Astrocyte (in vitro differentiated cells and primary cell): Measurements from ENCODE around the gene EGLN1. TPM values are rescaled to one million over a fixed set of nuclear protein-coding genes. Genes with fewer than 3 reads are reported as not detected.

Experiments used
- DNase-seq: peaks from one replicate; pipeline ENCODE4 v3.0.0-alpha.2; 2010; ENCODE audit warnings: low read depth
- FAIRE-seq: peaks from 2 replicates; lab custom pipeline; 2011; peaks lifted over from hg19 to GRCh38; lab: Jason Lieb, UNC
- H2AFZ ChIP-seq: 2 replicates; pipeline ENCODE4 v1.6.0; 2012; ENCODE audit warnings: low read depth, low read length, inconsistent platforms
- H3K27ac ChIP-seq: 2 replicates; pipeline ENCODE4 v1.5.1; 2011; ENCODE audit warnings: low read depth, low read length, inconsistent platforms
- H3K27me3 ChIP-seq: 2 replicates; pipeline ENCODE4 v1.6.0; 2011; ENCODE audit warnings: low read length, inconsistent platforms; ENCODE audit not compliant: insufficient read depth
- H3K36me3 ChIP-seq: 2 replicates; pipeline ENCODE4 v1.5.1; 2011; ENCODE audit warnings: low read length, inconsistent platforms; ENCODE audit not compliant: insufficient read depth
- H3K4me1 ChIP-seq: 2 replicates; pipeline ENCODE4 v1.5.1; 2011; ENCODE audit warnings: low read length, inconsistent platforms; ENCODE audit not compliant: insufficient read depth
- H3K4me2 ChIP-seq: 2 replicates; pipeline ENCODE4 v1.6.0; 2012; ENCODE audit warnings: low read length, inconsistent platforms
- H3K4me3 ChIP-seq: 2 replicates; pipeline ENCODE4 v1.5.1; 2011; ENCODE audit warnings: low read depth, mild to moderate bottlenecking, low read length, inconsistent platforms; ENCODE audit not compliant: insufficient read depth
- H3K79me2 ChIP-seq: 2 replicates; pipeline ENCODE4 v1.6.0; 2012; ENCODE audit warnings: mild to moderate bottlenecking, low read length, inconsistent platforms; ENCODE audit not compliant: insufficient read depth
- H3K9ac ChIP-seq: 2 replicates; pipeline ENCODE4 v1.6.0; 2012; ENCODE audit warnings: mild to moderate bottlenecking, low read length, inconsistent platforms
- H3K9me3 ChIP-seq: 2 replicates; pipeline ENCODE4 v1.5.1; 2012; ENCODE audit warnings: low read depth, mild to moderate bottlenecking, low read length, inconsistent platforms; ENCODE audit not compliant: insufficient read depth
- H4K20me1 ChIP-seq: 2 replicates; pipeline ENCODE4 v1.6.0; 2012; ENCODE audit warnings: low read length, inconsistent platforms; ENCODE audit not compliant: insufficient read depth
- H3K27ac Mint-ChIP-seq: one replicate; pipeline ENCODE4 v1.8.0; 2021; ENCODE audit warnings: mild to moderate bottlenecking, mixed read lengths; ENCODE audit not compliant: unreplicated experiment
- H3K27me3 Mint-ChIP-seq: one replicate; pipeline ENCODE4 v1.8.0; 2021; ENCODE audit warnings: low read depth, mixed read lengths; ENCODE audit not compliant: unreplicated experiment
- H3K36me3 Mint-ChIP-seq: one replicate; pipeline ENCODE4 v1.8.0; 2021; ENCODE audit warnings: low read depth, mixed read lengths; ENCODE audit not compliant: unreplicated experiment
- H3K4me1 Mint-ChIP-seq: one replicate; pipeline ENCODE4 v1.8.0; 2021; ENCODE audit warnings: low read depth, mixed read lengths; ENCODE audit not compliant: unreplicated experiment
- H3K4me3 Mint-ChIP-seq: one replicate; pipeline ENCODE4 v1.8.0; 2021; ENCODE audit warnings: mild to moderate bottlenecking, moderate library complexity, mixed read lengths; ENCODE audit not compliant: unreplicated experiment
- H3K9me3 Mint-ChIP-seq: one replicate; pipeline ENCODE4 v1.8.0; 2021; ENCODE audit warnings: mild to moderate bottlenecking, mixed read lengths; ENCODE audit not compliant: unreplicated experiment
- EZH2 ChIP-seq: IDR thresholded peaks from 2 replicates; pipeline ENCODE4 v1.6.1; 2012; ENCODE audit warnings: mild to moderate bottlenecking, low read length, inconsistent platforms; ENCODE audit not compliant: insufficient read depth
- total RNA-seq: library from RNA; stranded (reverse); gene quantifications from 2 replicates; pipeline ENCODE4 v1.2.1, GENCODE V29; 2021
- TF ChIP-seq, protein P1 (sequence below): IDR thresholded peaks from 2 replicates; pipeline ENCODE4 v1.5.1; 2011; ENCODE audit warnings: low read depth, mild to moderate bottlenecking, inconsistent platforms, low read length, moderate library complexity; ENCODE audit not compliant: insufficient read depth

EGLN1 gene
- total RNA-seq, 1 donor from 2014 or later: 34.5 TPM

- Mint-ChIP-seq H3K36me3 (no peaks in the 10 kb centered on the region), H3K9me3 (no peaks in the 10 kb centered on the region), H3K4me3 (peak within 1 kb of the TSS; percentile 97), H3K27ac (peak within 1 kb of the TSS; percentile 99), H3K4me1 (peaks cover 29% of the 10 kb centered on the region), H3K27me3 (no peaks in the 10 kb centered on the region)
- DNase-seq: no peak
- Histone ChIP-seq H3K79me2 (peaks cover 85% of the 10 kb centered on the region), H4K20me1 (peaks cover 42% of the 10 kb centered on the region), H3K9ac (peak within 1 kb of the TSS; percentile 99), H3K27me3 (no peaks in the 10 kb centered on the region), H3K27ac (peak within 1 kb of the TSS; percentile 100), H3K4me3 (peak within 1 kb of the TSS; percentile 99), H3K4me1 (peaks cover 38% of the 10 kb centered on the region), H3K36me3 (peaks cover 3% of the 10 kb centered on the region), H3K4me2 (peak within 1 kb of the TSS; percentile 96), H2AFZ (peak within 1 kb of the TSS; percentile 96), H3K9me3 (no peaks in the 10 kb centered on the region)
- FAIRE-seq: no peak
- no peak for TF ChIP-seq EZH2
- TF ChIP-seq, protein P1, sequence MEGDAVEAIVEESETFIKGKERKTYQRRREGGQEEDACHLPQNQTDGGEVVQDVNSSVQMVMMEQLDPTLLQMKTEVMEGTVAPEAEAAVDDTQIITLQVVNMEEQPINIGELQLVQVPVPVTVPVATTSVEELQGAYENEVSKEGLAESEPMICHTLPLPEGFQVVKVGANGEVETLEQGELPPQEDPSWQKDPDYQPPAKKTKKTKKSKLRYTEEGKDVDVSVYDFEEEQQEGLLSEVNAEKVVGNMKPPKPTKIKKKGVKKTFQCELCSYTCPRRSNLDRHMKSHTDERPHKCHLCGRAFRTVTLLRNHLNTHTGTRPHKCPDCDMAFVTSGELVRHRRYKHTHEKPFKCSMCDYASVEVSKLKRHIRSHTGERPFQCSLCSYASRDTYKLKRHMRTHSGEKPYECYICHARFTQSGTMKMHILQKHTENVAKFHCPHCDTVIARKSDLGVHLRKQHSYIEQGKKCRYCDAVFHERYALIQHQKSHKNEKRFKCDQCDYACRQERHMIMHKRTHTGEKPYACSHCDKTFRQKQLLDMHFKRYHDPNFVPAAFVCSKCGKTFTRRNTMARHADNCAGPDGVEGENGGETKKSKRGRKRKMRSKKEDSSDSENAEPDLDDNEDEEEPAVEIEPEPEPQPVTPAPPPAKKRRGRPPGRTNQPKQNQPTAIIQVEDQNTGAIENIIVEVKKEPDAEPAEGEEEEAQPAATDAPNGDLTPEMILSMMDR: no peak
These were observed 83.6 kb downstream of the EGLN1 start, which contains the start of gene SPRTN for GRCh38 chr1:231338270-231339128. Gene SPRTN, plus strand, starts transcription at chr1:231338293. Its CDS starts 91 bp downstream, at chr1:231338384.

GRCh38 chr1:231337472-231338269 is 84.4 kb downstream of the EGLN1 start, which contains the start of gene EXOC8:
Gene EXOC8, minus strand, starts transcription at chr1:231337852. Its CDS starts 107 bp downstream, at chr1:231337745.
- no peaks in the 10 kb centered on the region for H3K9me3 ChIP-seq
- peak within 1 kb of the TSS; percentile 99 for H3K9ac ChIP-seq
- H3K9me3 Mint-ChIP-seq: no peaks in the 10 kb centered on the region
- peaks cover 86% of the 10 kb centered on the region for H3K79me2 ChIP-seq
- peaks cover 31% of the 10 kb centered on the region for H3K4me1 Mint-ChIP-seq
- H3K36me3 ChIP-seq: peaks cover 3% of the 10 kb centered on the region
- H4K20me1 ChIP-seq: peaks cover 46% of the 10 kb centered on the region
- peak within 1 kb of the TSS; percentile 100 for H3K27ac ChIP-seq
- peak within 1 kb of the TSS; percentile 97 for H3K4me3 Mint-ChIP-seq
- H3K27ac Mint-ChIP-seq: peak within 1 kb of the TSS; percentile 99
- no peak for TF ChIP-seq EZH2
- TF ChIP-seq, protein P1: no peak
- H3K4me1 ChIP-seq: peaks cover 41% of the 10 kb centered on the region
- H3K36me3 Mint-ChIP-seq: no peaks in the 10 kb centered on the region
- FAIRE-seq (peak; percentile 32), DNase-seq (peak; percentile 86)
- peak within 1 kb of the TSS; percentile 96 for H2AFZ ChIP-seq
- no peaks in the 10 kb centered on the region for H3K27me3 Mint-ChIP-seq
- peak within 1 kb of the TSS; percentile 96 for H3K4me2 ChIP-seq
- H3K4me3 ChIP-seq: peak within 1 kb of the TSS; percentile 99
- H3K27me3 ChIP-seq: no peaks in the 10 kb centered on the region
